GM21529 (cell line): Measurements from ENCODE around the gene ATP6V1E1.
"Not testable (repeated sequence)": the region's sequence is repeated elsewhere in the genome, so short reads cannot be mapped to it uniquely, and the experiment has no call there.

Source experiments
- ATAC-seq: cut with Tn5 transposase; IDR thresholded peaks from one replicate; pipeline ENCODE4 v1.9.1; 2021; ENCODE audit not compliant: unreplicated experiment

ATP6V1E1 gene

DNA sequence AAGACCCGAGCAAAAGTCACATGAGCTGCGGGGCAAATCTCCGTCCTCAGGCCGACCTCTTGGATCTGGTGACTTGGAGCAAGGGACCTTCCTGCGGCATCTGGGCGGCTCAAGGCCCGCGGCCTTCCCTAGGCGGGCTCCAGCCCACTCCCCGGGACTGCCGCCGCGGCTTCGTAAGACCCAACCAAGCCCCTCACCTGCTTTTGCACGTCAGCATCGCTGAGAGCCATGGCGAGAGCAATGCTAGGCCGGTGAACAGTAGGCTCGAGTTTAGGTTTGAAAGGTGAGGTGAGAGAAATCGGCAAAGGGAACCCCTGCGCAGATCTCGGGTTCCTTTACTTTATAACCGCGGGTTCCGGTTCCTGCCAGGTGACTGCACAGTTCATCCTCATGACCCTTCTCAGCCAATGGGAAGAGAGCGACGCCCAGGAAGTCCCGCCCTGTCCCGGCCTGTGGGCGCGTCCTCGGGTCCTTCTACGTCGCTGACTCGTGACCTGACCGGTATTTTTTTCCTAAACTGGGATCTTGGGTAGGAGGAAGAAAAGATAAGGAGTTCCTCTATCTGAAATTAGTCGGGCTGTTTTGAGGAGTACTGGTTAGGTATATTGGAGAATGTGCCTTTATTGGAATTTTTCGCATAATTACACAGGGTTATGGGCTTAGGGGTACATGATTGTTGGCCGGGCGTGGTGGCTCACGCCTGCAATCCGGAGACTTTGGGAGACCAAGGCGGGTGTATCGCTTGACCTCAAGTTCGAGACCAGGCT is at the start of gene ATP6V1E1:
TSS of gene ATP6V1E1 (minus strand) at position 344 of the 767 bp plus-strand sequence. CDS start at position 230, 114 bp downstream.
- ATAC-seq = peak; percentile 99

DNA sequence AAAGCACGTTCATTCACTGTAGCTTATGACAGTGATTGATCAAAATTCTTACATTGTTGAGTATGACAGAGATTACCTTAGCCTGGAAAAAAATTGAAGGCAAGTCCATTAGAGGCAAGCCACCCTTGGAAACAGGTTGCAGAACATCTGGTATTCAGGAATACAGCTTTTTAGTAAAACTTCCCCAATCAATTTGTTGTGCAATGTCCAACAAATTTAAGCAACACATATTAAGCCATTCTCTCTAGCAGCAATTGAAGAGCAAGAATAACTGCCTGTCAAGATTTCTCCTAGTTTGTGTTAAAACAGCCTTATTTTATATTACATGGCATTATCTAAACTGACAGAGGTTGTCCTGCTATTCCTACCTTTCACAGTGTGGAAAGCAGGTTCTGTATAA is 47.0 kb upstream of the ATP6V1E1 start:
- ATAC-seq = no peak

- ATAC-seq = no peak
Observed at GRCh38 chr22:17674152-17674551, 45.6 kb upstream of the ATP6V1E1 start.

- no peak for ATAC-seq
Observed at GRCh38 chr22:17672417-17672991, 44.0 kb upstream of the ATP6V1E1 start.

GRCh38 chr22:17671521-17672092 is 43.1 kb upstream of the ATP6V1E1 start:
- not testable (repeated sequence) for ATAC-seq

DNA sequence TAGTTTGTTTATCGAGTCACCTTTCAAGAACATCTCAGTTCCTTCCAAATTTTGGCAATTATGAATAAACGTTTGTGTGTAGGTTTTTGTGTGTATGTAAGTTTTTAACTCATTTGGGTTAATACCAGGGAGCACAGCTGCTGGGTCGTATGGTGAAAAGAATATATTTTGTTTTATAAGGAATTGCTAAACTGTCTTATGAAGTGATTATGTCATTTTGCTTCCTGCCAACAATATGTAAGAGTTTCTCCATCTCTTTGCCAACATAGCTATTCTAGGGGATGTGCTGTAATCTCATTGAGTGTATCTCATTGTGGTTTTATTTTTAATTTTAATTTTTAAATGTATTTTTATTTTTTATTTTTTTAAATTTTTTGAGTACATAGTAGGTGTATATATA is 37.3 kb upstream of the ATP6V1E1 start:
- no peak for ATAC-seq

DNA sequence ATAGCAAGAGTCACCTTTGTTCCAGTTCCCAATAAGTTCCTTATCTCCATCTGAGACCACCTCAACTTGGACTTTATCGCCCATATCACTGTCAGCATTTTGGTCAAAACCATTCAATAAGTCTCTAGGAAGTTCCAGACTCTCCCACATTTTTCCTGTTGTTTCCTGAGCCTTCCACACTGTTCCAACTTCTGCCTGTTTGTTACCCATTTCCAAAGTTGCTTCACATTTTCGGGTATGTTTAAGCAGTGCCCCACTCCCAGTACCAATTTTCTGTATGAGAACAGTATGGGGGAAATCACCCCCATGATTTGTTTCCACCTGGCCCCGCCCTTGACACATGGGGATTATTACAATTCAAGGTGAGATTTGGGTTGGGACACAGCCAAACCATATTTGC is 36.7 kb upstream of the ATP6V1E1 start:
- ATAC-seq = no peak

DNA sequence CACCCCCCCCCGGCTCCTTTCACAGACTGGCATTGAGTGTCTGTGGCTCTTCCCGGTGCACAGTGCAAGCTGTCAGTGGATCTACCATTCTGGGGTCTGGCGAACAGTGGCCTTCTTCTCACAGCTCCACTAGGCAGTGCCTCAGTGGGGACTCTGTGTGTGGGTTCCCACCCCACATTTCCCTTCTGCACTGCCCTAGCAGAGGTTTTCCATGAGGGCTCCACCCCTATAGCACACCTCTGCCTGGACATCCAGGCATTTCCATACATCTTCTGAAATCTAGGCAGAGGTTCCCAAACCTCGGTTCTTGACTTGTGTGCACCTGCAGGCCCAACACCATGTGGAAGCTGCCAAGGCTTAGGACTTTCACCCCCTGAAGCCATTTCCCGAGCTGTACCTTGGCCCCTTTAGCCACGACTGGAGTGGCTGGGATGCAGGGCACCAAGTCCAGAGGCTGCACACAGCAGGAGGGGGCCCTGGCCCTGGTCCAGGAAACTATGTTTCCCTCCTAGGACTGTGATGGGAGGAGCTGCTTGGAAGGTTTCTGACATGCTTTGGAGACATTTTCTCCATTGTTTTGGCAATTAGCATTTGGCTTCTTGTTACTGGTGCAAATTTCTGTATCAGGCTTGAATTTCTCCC is 36.0 kb upstream of the ATP6V1E1 start:
- no peak for ATAC-seq

- no peak for ATAC-seq
Observed at GRCh38 chr22:17656870-17657395, 28.4 kb upstream of the ATP6V1E1 start.

GRCh38 chr22:17655289-17655688 is 26.7 kb upstream of the ATP6V1E1 start:
- no peak for ATAC-seq

GRCh38 chr22:17648569-17648968 is 20.0 kb upstream of the ATP6V1E1 start:
- no peak for ATAC-seq

DNA sequence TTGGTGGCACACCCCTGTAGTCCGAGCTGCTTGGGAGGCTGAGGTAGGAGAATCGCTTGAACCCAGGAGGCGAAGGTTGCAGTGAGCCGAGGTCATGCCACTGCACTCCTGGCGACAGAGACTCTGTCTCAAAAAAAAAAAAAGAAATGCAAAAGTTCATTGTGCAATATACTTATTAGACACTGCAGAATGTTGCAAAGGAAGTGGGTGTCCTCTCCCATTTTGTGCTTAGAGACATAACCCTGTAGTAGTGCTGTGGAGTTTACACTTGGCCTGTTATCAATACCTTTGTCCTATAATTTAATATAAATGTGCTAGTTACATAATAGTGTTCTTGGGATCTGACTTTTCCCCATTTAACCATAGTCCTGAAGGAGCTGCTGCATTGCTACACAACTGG is 19.4 kb upstream of the ATP6V1E1 start:
- no peak for ATAC-seq

- ATAC-seq = no peak
Observed at GRCh38 chr22:17647452-17647851, 18.9 kb upstream of the ATP6V1E1 start.

GRCh38 chr22:17642357-17642756 is 13.8 kb upstream of the ATP6V1E1 start:
- ATAC-seq = not testable (repeated sequence)

GRCh38 chr22:17641269-17641668 is 12.7 kb upstream of the ATP6V1E1 start:
- no peak for ATAC-seq

DNA sequence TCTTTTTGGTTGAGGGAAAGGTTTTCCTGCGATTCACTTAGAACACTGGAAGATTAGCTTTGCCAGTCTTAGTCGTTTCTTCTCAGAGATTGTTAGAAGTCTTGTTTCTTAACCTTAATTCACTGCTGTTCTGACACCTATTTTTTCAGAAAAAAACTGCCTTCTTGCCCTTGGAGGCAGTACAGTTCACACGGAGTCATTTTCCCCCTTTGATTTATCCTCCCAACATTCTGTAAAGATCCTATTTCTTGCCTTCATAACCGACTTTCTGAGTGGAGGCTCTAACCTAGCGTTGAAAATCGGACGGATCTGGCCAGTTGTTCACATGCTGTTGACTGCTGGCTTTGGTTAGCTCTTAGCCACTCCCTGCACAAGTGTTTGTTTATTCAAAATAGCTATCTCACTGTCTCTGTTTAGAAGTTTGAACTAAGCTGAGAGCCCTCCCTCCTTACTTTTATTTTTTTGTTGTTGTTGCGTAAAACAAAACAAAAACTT is 10.7 kb upstream of the ATP6V1E1 start:
- ATAC-seq = no peak

DNA sequence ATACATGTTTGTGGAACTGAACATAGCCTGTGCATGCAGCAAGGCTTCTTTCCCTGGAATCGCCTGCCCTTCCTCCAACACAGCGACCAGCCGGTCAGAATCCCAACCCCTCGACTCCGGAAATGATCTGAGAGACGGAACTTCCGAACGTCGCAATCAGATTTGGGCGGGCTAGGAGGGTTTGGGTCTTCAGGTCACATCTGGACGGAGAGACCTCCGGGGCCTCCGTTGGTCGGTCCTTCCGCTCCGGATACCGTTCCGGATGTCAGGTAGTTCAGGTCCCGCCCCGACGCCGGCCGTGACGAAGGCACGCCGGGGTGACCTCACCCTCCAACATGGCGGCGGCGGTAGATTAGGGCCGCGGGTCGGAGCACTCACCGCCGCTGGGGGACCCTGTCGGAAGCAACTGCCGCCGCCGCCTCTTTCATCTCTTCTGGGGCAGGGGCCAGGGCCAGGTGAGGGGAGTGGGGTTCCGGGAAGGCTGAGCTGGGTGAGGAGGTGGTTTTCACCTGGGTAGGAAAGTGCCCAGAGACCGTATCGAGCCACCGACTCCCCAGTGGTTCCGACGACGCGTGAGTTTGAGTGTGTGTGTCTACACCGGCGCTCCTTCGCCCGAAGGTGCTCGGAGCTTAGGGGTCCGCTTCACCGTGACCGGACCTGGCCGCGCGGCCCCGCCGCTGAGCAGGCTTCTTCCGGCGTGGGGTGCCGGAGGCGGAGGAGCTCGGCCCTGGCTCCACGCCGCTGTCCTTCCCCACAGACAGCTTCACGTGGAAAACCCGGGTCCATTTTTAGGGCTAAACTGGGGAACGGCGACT is 10.1 kb upstream of the ATP6V1E1 start, which contains the start of gene BCL2L13:
TSS of gene BCL2L13 (plus strand) at position 326 of the 815 bp plus-strand sequence. CDS start 16,955 bp downstream, outside the sequence.
- ATAC-seq = peak; percentile 92

- peak; percentile 12 for ATAC-seq
Observed at GRCh38 chr22:17638182-17638431, 9.6 kb upstream of the ATP6V1E1 start.

DNA sequence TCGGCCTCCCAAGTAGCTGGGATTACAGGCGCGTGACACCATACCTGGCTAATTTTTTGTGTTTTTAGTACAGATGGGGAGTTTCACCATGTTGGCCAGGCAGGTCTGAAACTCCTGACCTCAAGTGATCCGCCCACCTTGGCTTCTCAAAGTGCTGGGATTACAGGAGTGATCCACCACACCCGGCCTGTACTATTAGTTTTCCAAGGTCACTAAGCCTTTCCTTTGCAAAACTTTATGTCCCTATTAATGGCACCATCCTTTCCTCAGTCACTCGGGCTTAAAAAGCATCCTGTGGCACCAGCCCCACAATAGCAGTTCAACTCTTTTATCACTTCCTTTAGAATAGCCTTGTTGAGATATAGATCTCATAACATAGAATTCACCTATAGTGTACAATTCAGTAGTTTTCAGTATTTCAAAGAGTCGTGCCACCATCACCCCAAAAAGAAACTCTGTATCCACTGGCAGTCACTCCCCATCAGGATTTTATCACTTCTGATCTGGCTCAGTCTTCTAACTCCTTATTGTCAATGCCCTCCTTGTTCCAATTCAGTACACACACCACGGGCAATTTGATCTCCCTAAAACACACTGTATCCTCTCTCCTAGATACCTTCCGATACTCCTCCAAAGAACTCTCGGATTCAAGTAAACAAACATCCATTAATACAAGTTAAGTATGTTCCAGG is 9.1 kb upstream of the ATP6V1E1 start:
- ATAC-seq = no peak

DNA sequence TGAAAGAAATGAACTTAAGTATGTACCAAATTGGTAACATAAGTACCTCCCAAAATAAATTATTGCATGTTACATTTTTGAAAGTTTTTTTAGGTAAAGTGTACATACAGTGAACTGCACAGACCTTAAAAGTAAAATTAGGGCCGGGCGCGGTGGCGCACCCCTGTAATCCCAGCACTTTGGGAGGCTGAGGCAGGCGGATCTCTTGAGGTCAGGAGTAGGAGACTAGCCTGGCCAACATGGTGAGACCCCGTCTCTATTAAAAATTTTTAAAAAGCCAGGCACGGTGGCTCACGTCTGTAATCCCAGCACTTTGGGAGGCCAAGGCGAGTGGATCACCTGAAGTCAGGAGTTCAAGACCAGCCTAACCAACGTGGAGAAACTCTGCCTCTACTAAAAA is 8.3 kb upstream of the ATP6V1E1 start:
- ATAC-seq = not testable (repeated sequence)
